ENCODE measurements around the gene TNFAIP1. TPM values are rescaled to one million over a fixed set of nuclear protein-coding genes. Genes with fewer than 3 reads are reported as not detected.

The TNFAIP1 gene
- polyA plus RNA-seq, 2 of the 4 experiments (the other 2 are of a cell fraction): 38.8 to 68.3 TPM

- no peak overlapping the region for H3K4me2 ChIP-seq
- H3K27ac ChIP-seq: no peak overlapping the region
- DNase-seq (ENCODE audit: low read depth in 1 of 2, low spot score in 1 of 2): no peak
- FAIRE-seq: no peak
- H3K4me1 ChIP-seq: no peaks in the 10 kb centered on the region
- ChIA-PET POLR2A (interaction anchor here (1.2 kb wide), 1 partner anchor 19 kb away, joined by 3 read pairs; no protein-coding TSS in a partner anchor), CTCF (interaction anchor here (1.3 to 3.4 kb wide), 5 partner anchors 10 to 31 kb away, joined by 4 to 11 read pairs (median 4); no protein-coding TSS in a partner anchor)
- no peak for ATAC-seq
- no peak for TF ChIP-seq NPAS2 (CRISPR knock-in tag; IDR thresholded peaks at IDR 0.05; ENCODE audit: borderline replicate concordance)
- no peak for TF ChIP-seq HES2 (IDR thresholded peaks at IDR 0.05)
- no peak for TF ChIP-seq HDAC2 (IDR thresholded peaks at IDR 0.05)
- no peak overlapping the region for H3K4me3 ChIP-seq
- H3K9me3 ChIP-seq: no peaks in the 10 kb centered on the region
Observed at GRCh38 chr17:28386391-28386790, 50.8 kb downstream of the TNFAIP1 start.

GRCh38 chr17:28388106-28388505 is 52.5 kb downstream of the TNFAIP1 start:
- Histone ChIP-seq H3K4me3 (no peak overlapping the region), H3K4me1 (no peaks in the 10 kb centered on the region), H3K27ac (no peak overlapping the region), H3K9me3 (no peaks in the 10 kb centered on the region), H3K4me2 (no peak overlapping the region)
- DNase-seq (ENCODE audit: low read depth in 1 of 2, low spot score in 1 of 2) (no peak), FAIRE-seq (no peak), ATAC-seq (no peak)
- WGBS (ENCODE audit: missing lambda C conversion rate): 76% methylated on average over 8 of the region's 11 CpGs
- CTCF ChIA-PET: no interaction called here
- POLR2A ChIA-PET: no interaction called here
- TF ChIP-seq MAX (IDR thresholded peaks at IDR 0.05) (no peak), CTCF (IDR thresholded peaks at IDR 0.05) (no peak), CHD4 (IDR thresholded peaks at IDR 0.05; ENCODE audit: borderline replicate concordance) (no peak), EP300 (IDR thresholded peaks at IDR 0.05) (no peak), CBX2 (IDR thresholded peaks at IDR 0.05; ENCODE audit: borderline replicate concordance, low read depth) (no peak), HDAC2 (IDR thresholded peaks at IDR 0.05) (no peak), RARB (CRISPR knock-in tag; IDR thresholded peaks at IDR 0.05) (no peak), POLR2A (IDR thresholded peaks at IDR 0.05; ENCODE audit: low read length) (no peak), TFCP2L1 (CRISPR knock-in tag; IDR thresholded peaks at IDR 0.05) (no peak), ESRRA (IDR thresholded peaks at IDR 0.05; ENCODE audit: borderline replicate concordance, low read length) (no peak), ATOH8 (CRISPR knock-in tag; IDR thresholded peaks at IDR 0.05; ENCODE audit: low read depth) (no peak), GATA3 (IDR thresholded peaks at IDR 0.05; ENCODE audit: borderline replicate concordance) (no peak), ZSCAN20 (CRISPR knock-in tag; IDR thresholded peaks at IDR 0.05) (no peak), FOSB (CRISPR knock-in tag; IDR thresholded peaks at IDR 0.05) (no peak), SREBF2 (IDR thresholded peaks at IDR 0.05) (no peak)

GRCh38 chr17:28390141-28390540 is 54.6 kb downstream of the TNFAIP1 start:
- ATAC-seq: no peak
- DNase-seq (ENCODE audit: low read depth in 1 of 2, low spot score in 1 of 2): no peak
- Histone ChIP-seq H3K4me2 (no peak overlapping the region), H3K27ac (no peak overlapping the region), H3K4me1 (no peaks in the 10 kb centered on the region), H3K9me3 (no peaks in the 10 kb centered on the region), H3K4me3 (no peak overlapping the region)
- ChIA-PET POLR2A (no interaction called here), CTCF (no interaction called here)
- WGBS (ENCODE audit: missing lambda C conversion rate): 86% methylated on average over 1 of the region's 1 CpG
- TF ChIP-seq MYC (IDR thresholded peaks at IDR 0.05; ENCODE audit: borderline replicate concordance, low read length) (no peak), CHD4 (IDR thresholded peaks at IDR 0.05; ENCODE audit: borderline replicate concordance) (no peak), KDM1A (IDR thresholded peaks at IDR 0.05; ENCODE audit: low read depth) (no peak), NFE2L2 (conservative IDR thresholded peaks at IDR 0.05; ENCODE audit: low read length) (no peak), ZC3H11A (IDR thresholded peaks at IDR 0.05) (no peak), SMC3 (IDR thresholded peaks at IDR 0.05) (no peak), KDM5A (IDR thresholded peaks at IDR 0.05) (no peak), HOXB13 (CRISPR knock-in tag; IDR thresholded peaks at IDR 0.05; ENCODE audit: low read depth) (no peak), EHMT2 (IDR thresholded peaks at IDR 0.05; ENCODE audit: low read depth) (no peak), ZSCAN20 (CRISPR knock-in tag; IDR thresholded peaks at IDR 0.05) (no peak), BCL3 (IDR thresholded peaks at IDR 0.05) (no peak), USF2 (IDR thresholded peaks at IDR 0.05) (no peak), CTCF (IDR thresholded peaks at IDR 0.05) (no peak), HOXB5 (CRISPR knock-in tag; IDR thresholded peaks at IDR 0.05) (no peak), JUNB (IDR thresholded peaks at IDR 0.05) (no peak), POLR2A (IDR thresholded peaks at IDR 0.05; ENCODE audit: low read length) (no peak)
- FAIRE-seq: no peak
